SK-N-SH treated with all-trans-retinoic acid at 6 μM for 48 hours (cell line): ENCODE data around the gene TARBP1.

Experiments used
- ATAC-seq: fragments of 200-7000 bp; cut with Tn5 transposase; 3 replicates; pipeline ENCODE4 v1.9.1; 2020; ENCODE audit warnings: mild to moderate bottlenecking, moderate library complexity
- ARNTL ChIP-seq: fragments of 450-650 bp; formaldehyde crosslinking; IDR thresholded peaks from 2 replicates; pipeline ENCODE4 v1.5.0; 2020; ENCODE audit warnings: low read depth, mild to moderate bottlenecking, moderate library complexity, borderline replicate concordance
- BACH2 ChIP-seq: fragments of 250-450 bp; sonication (Bioruptor Pico); IDR thresholded peaks from 2 replicates; pipeline ENCODE4 v1.9.0; 2021; ENCODE audit warnings: mild to moderate bottlenecking, borderline replicate concordance
- CREB5 ChIP-seq: fragments of 250-450 bp; sonication (Bioruptor Pico); IDR thresholded peaks from 2 replicates; pipeline ENCODE4 v1.5.1; 2020; ENCODE audit warnings: low read depth, mild to moderate bottlenecking, moderate library complexity
- CSDC2 ChIP-seq: fragments of 250-450 bp; sonication (Bioruptor Pico); IDR thresholded peaks from 2 replicates; pipeline ENCODE4 v1.5.0; 2020; ENCODE audit warnings: mild to moderate bottlenecking, moderate library complexity
- CSRNP3 ChIP-seq: fragments of 250-450 bp; sonication (Bioruptor Pico); IDR thresholded peaks from 2 replicates; pipeline ENCODE4 v1.5.1; 2021; ENCODE audit warnings: mild to moderate bottlenecking, moderate library complexity
- ESRRG ChIP-seq: fragments of 250-450 bp; sonication (Bioruptor Pico); IDR thresholded peaks from 2 replicates; pipeline ENCODE4 v1.6.1; 2021; ENCODE audit warnings: mild to moderate bottlenecking
- ISL1 ChIP-seq: fragments of 250-450 bp; sonication (Bioruptor Pico); IDR thresholded peaks from 2 replicates; pipeline ENCODE4 v2.1.2; 2022; ENCODE audit warnings: mild to moderate bottlenecking, moderate library complexity
- OSR1 ChIP-seq: fragments of 250-450 bp; sonication (Bioruptor Pico); IDR thresholded peaks from 2 replicates; pipeline ENCODE4 v1.8.0; 2022; ENCODE audit warnings: moderate library complexity, mild to moderate bottlenecking, inconsistent platforms
- PATZ1 ChIP-seq: fragments of 250-450 bp; sonication (Bioruptor Pico); IDR thresholded peaks from 2 replicates; pipeline ENCODE4 v1.8.0; 2020; ENCODE audit warnings: mild to moderate bottlenecking, moderate library complexity, borderline replicate concordance
- PPARA ChIP-seq: fragments of 250-450 bp; sonication (Bioruptor Pico); IDR thresholded peaks from 2 replicates; pipeline ENCODE4 v1.5.0; 2020; ENCODE audit warnings: mild to moderate bottlenecking, borderline replicate concordance
- RARB ChIP-seq: fragments of 250-450 bp; sonication (Bioruptor Pico); IDR thresholded peaks from 2 replicates; pipeline ENCODE4 v1.8.0; 2021; ENCODE audit warnings: mild to moderate bottlenecking, moderate library complexity
- TCF4 ChIP-seq: fragments of 250-450 bp; sonication (Bioruptor Pico); IDR thresholded peaks from 2 replicates; pipeline ENCODE4 v1.8.0; 2021; ENCODE audit warnings: mild to moderate bottlenecking, moderate library complexity, borderline replicate concordance
- TOX ChIP-seq: fragments of 250-450 bp; sonication (Bioruptor Pico); IDR thresholded peaks from 2 replicates; pipeline ENCODE4 v1.8.0; 2021; ENCODE audit warnings: mild to moderate bottlenecking, moderate library complexity, borderline replicate concordance
- ZC3H10 ChIP-seq: fragments of 250-450 bp; sonication (Bioruptor Pico); IDR thresholded peaks from 2 replicates; pipeline ENCODE4 v1.5.1; 2021; ENCODE audit warnings: mild to moderate bottlenecking, moderate library complexity
- ZFP3 ChIP-seq: fragments of 250-450 bp; sonication (Bioruptor Pico); IDR thresholded peaks from 2 replicates; pipeline ENCODE4 v1.5.0; 2020; ENCODE audit warnings: mild to moderate bottlenecking, moderate library complexity
- ZFP30 ChIP-seq: fragments of 450-650 bp; formaldehyde crosslinking; IDR thresholded peaks from 2 replicates; pipeline ENCODE4 v1.5.0; 2022; ENCODE audit warnings: mild to moderate bottlenecking, moderate library complexity
- ZNF565 ChIP-seq: fragments of 450-650 bp; formaldehyde crosslinking; conservative IDR thresholded peaks from 2 replicates; pipeline ENCODE4 v1.5.0; 2020; ENCODE audit warnings: low read depth, mild to moderate bottlenecking, moderate library complexity
- ZNF70 ChIP-seq: fragments of 450-650 bp; formaldehyde crosslinking; IDR thresholded peaks from 2 replicates; pipeline ENCODE4 v1.5.0; 2020; ENCODE audit warnings: mild to moderate bottlenecking, moderate library complexity
- ZNF8 ChIP-seq: fragments of 450-650 bp; formaldehyde crosslinking; IDR thresholded peaks from 2 replicates; pipeline ENCODE4 v1.5.0; 2020; ENCODE audit warnings: mild to moderate bottlenecking, moderate library complexity
- TF ChIP-seq, protein P1 (sequence below): fragments of 250-450 bp; sonication (Bioruptor Pico); IDR thresholded peaks from 2 replicates; pipeline ENCODE4 v1.8.0; 2021; ENCODE audit warnings: low read depth, mild to moderate bottlenecking, moderate library complexity, borderline replicate concordance
- TF ChIP-seq, protein P2 (sequence below): fragments of 250-450 bp; sonication (Bioruptor Pico); IDR thresholded peaks from 2 replicates; pipeline ENCODE4 v1.5.0; 2020; ENCODE audit warnings: mild to moderate bottlenecking, moderate library complexity

Gene TARBP1

DNA sequence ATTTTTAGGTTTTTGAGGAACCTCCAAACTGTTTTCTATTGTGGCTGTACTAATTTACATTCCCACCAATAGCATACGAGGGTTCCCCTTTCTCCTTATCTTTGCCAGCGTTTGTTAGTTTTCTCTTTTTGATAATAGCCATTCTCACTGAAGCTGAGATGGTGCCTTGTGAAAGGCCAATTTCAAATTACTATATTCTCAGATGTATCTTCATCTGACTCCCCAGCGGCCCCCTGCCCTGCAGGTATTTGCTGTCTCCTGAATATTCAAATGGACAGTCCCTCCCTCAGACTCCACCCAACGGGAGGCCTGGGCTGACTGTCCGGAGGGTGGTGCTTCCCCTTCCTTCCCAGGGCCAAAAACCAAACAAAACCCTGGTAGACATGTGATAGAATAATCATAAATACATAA is 33.5 kb upstream of the TARBP1 start:
- TF ChIP-seq ZNF8 (CRISPR knock-in tag) (no peak), ZFP30 (CRISPR knock-in tag) (no peak)
- no peak for ATAC-seq

GRCh38 chr1:234509457-234510328 is 30.7 kb upstream of the TARBP1 start:
- TF ChIP-seq BACH2 (CRISPR knock-in tag): no peak
- no peak for TF ChIP-seq ZFP30 (CRISPR knock-in tag)
- TF ChIP-seq PATZ1: no peak
- no peak for TF ChIP-seq ZNF8 (CRISPR knock-in tag)
- no peak for TF ChIP-seq OSR1 (CRISPR knock-in tag)
- no peak for TF ChIP-seq ESRRG (CRISPR knock-in tag)
- TF ChIP-seq RARB: no peak
- no peak for TF ChIP-seq ARNTL
- TF ChIP-seq ISL1: no peak
- TF ChIP-seq TCF4 (CRISPR knock-in tag): no peak
- no peak for TF ChIP-seq ZNF565
- no peak for TF ChIP-seq ZFP3
- TF ChIP-seq, protein P1, sequence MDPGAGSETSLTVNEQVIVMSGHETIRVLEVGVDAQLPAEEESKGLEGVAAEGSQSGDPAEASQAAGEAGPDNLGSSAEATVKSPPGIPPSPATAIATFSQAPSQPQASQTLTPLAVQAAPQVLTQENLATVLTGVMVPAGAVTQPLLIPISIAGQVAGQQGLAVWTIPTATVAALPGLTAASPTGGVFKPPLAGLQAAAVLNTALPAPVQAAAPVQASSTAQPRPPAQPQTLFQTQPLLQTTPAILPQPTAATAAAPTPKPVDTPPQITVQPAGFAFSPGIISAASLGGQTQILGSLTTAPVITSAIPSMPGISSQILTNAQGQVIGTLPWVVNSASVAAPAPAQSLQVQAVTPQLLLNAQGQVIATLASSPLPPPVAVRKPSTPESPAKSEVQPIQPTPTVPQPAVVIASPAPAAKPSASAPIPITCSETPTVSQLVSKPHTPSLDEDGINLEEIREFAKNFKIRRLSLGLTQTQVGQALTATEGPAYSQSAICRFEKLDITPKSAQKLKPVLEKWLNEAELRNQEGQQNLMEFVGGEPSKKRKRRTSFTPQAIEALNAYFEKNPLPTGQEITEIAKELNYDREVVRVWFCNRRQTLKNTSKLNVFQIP (CRISPR knock-in tag): no peak
- no peak for TF ChIP-seq PPARA (CRISPR knock-in tag)
- TF ChIP-seq, protein P2, sequence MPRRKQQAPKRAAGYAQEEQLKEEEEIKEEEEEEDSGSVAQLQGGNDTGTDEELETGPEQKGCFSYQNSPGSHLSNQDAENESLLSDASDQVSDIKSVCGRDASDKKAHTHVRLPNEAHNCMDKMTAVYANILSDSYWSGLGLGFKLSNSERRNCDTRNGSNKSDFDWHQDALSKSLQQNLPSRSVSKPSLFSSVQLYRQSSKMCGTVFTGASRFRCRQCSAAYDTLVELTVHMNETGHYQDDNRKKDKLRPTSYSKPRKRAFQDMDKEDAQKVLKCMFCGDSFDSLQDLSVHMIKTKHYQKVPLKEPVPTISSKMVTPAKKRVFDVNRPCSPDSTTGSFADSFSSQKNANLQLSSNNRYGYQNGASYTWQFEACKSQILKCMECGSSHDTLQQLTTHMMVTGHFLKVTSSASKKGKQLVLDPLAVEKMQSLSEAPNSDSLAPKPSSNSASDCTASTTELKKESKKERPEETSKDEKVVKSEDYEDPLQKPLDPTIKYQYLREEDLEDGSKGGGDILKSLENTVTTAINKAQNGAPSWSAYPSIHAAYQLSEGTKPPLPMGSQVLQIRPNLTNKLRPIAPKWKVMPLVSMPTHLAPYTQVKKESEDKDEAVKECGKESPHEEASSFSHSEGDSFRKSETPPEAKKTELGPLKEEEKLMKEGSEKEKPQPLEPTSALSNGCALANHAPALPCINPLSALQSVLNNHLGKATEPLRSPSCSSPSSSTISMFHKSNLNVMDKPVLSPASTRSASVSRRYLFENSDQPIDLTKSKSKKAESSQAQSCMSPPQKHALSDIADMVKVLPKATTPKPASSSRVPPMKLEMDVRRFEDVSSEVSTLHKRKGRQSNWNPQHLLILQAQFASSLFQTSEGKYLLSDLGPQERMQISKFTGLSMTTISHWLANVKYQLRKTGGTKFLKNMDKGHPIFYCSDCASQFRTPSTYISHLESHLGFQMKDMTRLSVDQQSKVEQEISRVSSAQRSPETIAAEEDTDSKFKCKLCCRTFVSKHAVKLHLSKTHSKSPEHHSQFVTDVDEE (CRISPR knock-in tag): no peak
- TF ChIP-seq CREB5 (CRISPR knock-in tag): no peak
- TF ChIP-seq ZC3H10 (CRISPR knock-in tag): no peak
- TF ChIP-seq, all 23 proteins: peak for 0
- peak; percentile 27 for ATAC-seq

- no peak for ATAC-seq
- TF ChIP-seq ESRRG (CRISPR knock-in tag) (no peak), CSDC2 (CRISPR knock-in tag) (no peak), CREB5 (CRISPR knock-in tag) (no peak)
Measured at GRCh38 chr1:234507626-234508387, 28.8 kb upstream of the TARBP1 start.

GRCh38 chr1:234507089-234507488 is 28.1 kb upstream of the TARBP1 start:
- no peak for ATAC-seq
- TF ChIP-seq ISL1: no peak
- TF ChIP-seq, protein P1 (CRISPR knock-in tag): no peak
- TF ChIP-seq TOX (CRISPR knock-in tag): no peak
- TF ChIP-seq ZNF8 (CRISPR knock-in tag): no peak
- TF ChIP-seq ZFP3: no peak
- TF ChIP-seq ARNTL: no peak
- no peak for TF ChIP-seq CSRNP3 (CRISPR knock-in tag)
- TF ChIP-seq ZFP30 (CRISPR knock-in tag): no peak
- TF ChIP-seq TCF4 (CRISPR knock-in tag): no peak
- TF ChIP-seq BACH2 (CRISPR knock-in tag): no peak
- no peak for TF ChIP-seq ZNF70 (CRISPR knock-in tag)
- TF ChIP-seq PPARA (CRISPR knock-in tag): no peak
- TF ChIP-seq ESRRG (CRISPR knock-in tag): no peak
